Esophagus squamous epithelium (tissue), 4 donors: Measurements from ENCODE around the gene KIF26A.

Source experiments
- POLR2A ChIP-seq, 4 donors: fragments of 450-650 bp; IDR thresholded peaks; one replicate each; pipeline ENCODE4 v1.6.1; 2017; ENCODE audit warnings: antibody characterized with exemption in 4 of 4, mild to moderate bottlenecking in 4 of 4, moderate library complexity in 3 of 4
- TF ChIP-seq, protein P1 (sequence below), 6 experiments: fragments of 450-650 bp in 4 of 6; fragments of 200-600 bp in 2 of 6; sonication (generic) in 2 of 6; IDR thresholded peaks; one replicate each; pipeline ENCODE4 v1.5.1; 2016 to 2019; ENCODE audit warnings: antibody characterized with exemption in 6 of 6, mild to moderate bottlenecking in 4 of 6, moderate library complexity in 4 of 6

GRCh38 chr14:104210817-104211195 is 72.4 kb downstream of the KIF26A start:
- TF ChIP-seq, protein P1, sequence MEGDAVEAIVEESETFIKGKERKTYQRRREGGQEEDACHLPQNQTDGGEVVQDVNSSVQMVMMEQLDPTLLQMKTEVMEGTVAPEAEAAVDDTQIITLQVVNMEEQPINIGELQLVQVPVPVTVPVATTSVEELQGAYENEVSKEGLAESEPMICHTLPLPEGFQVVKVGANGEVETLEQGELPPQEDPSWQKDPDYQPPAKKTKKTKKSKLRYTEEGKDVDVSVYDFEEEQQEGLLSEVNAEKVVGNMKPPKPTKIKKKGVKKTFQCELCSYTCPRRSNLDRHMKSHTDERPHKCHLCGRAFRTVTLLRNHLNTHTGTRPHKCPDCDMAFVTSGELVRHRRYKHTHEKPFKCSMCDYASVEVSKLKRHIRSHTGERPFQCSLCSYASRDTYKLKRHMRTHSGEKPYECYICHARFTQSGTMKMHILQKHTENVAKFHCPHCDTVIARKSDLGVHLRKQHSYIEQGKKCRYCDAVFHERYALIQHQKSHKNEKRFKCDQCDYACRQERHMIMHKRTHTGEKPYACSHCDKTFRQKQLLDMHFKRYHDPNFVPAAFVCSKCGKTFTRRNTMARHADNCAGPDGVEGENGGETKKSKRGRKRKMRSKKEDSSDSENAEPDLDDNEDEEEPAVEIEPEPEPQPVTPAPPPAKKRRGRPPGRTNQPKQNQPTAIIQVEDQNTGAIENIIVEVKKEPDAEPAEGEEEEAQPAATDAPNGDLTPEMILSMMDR (IDR thresholded peaks at IDR 0.05): no peak
- no peak for TF ChIP-seq POLR2A (IDR thresholded peaks at IDR 0.05)
